Progenitor cell of endocrine pancreas (in vitro differentiated cells): ENCODE results near the gene OR2H1. TPM values are rescaled to one million over a fixed set of nuclear protein-coding genes. Genes with fewer than 3 reads are reported as not detected.

Experiments used
- DNase-seq: peaks from one replicate; pipeline ENCODE4 v3.0.0; 2021; ENCODE audit warnings: low spot score; ENCODE audit not compliant: unreplicated experiment
- H3K27ac Mint-ChIP-seq: 2 replicates; pipeline ENCODE4 v1.8.0; 2021; ENCODE audit warnings: mild to moderate bottlenecking, moderate library complexity, mixed read lengths
- H3K27me3 Mint-ChIP-seq: 2 replicates; pipeline ENCODE4 v1.8.0; 2021; ENCODE audit warnings: mixed read lengths
- H3K36me3 Mint-ChIP-seq: 2 replicates; pipeline ENCODE4 v1.8.0; 2022; ENCODE audit warnings: mixed read lengths; ENCODE audit not compliant: insufficient read depth
- H3K4me1 Mint-ChIP-seq: 2 replicates; pipeline ENCODE4 v1.8.0; 2021; ENCODE audit warnings: low read depth, mixed read lengths
- H3K4me3 Mint-ChIP-seq: 2 replicates; pipeline ENCODE4 v1.8.0; 2021; ENCODE audit warnings: low read depth, mild to moderate bottlenecking, moderate library complexity, mixed read lengths
- H3K9me3 Mint-ChIP-seq: 2 replicates; pipeline ENCODE4 v1.8.0; 2021; ENCODE audit warnings: low read depth, mixed read lengths
- total RNA-seq: library from RNA; stranded (reverse); gene quantifications from 2 replicates; pipeline ENCODE4 v1.2.1, GENCODE V29; 2021
- TF ChIP-seq, protein P1 (sequence below): fragments of 200-600 bp; sonication (generic); IDR thresholded peaks from one replicate; pipeline ENCODE4 v1.5.0; 2021; ENCODE audit warnings: antibody characterized with exemption, mild to moderate bottlenecking; ENCODE audit not compliant: unreplicated experiment

Gene OR2H1
- total RNA-seq, 1 donor from 2014 or later = not detected

- TF ChIP-seq, protein P1, sequence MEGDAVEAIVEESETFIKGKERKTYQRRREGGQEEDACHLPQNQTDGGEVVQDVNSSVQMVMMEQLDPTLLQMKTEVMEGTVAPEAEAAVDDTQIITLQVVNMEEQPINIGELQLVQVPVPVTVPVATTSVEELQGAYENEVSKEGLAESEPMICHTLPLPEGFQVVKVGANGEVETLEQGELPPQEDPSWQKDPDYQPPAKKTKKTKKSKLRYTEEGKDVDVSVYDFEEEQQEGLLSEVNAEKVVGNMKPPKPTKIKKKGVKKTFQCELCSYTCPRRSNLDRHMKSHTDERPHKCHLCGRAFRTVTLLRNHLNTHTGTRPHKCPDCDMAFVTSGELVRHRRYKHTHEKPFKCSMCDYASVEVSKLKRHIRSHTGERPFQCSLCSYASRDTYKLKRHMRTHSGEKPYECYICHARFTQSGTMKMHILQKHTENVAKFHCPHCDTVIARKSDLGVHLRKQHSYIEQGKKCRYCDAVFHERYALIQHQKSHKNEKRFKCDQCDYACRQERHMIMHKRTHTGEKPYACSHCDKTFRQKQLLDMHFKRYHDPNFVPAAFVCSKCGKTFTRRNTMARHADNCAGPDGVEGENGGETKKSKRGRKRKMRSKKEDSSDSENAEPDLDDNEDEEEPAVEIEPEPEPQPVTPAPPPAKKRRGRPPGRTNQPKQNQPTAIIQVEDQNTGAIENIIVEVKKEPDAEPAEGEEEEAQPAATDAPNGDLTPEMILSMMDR = no peak
- no peak for DNase-seq
- H3K27me3 Mint-ChIP-seq = peaks cover 15% of the 10 kb centered on the region
- no peaks in the 10 kb centered on the region for H3K4me1 Mint-ChIP-seq
- H3K27ac Mint-ChIP-seq = no peak overlapping the region
- H3K4me3 Mint-ChIP-seq = no peak overlapping the region
- peaks cover 2% of the 10 kb centered on the region for H3K9me3 Mint-ChIP-seq
- H3K36me3 Mint-ChIP-seq = no peaks in the 10 kb centered on the region
Measured at GRCh38 chr6:29491574-29491973, 34.6 kb downstream of the OR2H1 start.

DNA sequence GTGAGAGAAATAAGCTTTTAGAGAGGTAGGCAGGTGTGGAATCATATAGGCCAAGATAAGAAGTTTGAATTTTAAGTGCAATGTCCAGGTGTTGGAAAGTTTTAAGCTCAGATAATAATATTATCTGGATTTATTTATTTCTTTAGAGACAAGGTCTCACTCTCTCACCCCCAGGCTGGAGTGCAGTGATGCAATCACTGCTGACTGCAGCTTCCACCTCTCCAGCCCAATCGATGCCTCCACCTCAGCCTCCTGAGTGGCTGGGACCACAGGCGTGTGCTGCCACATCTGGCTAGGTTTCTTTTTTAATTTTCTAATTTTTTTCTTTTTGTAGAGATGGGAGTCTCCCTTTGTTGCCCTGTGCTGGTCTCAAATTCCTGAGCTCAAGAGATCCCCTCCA is 36.3 kb downstream of the OR2H1 start:
- H3K4me3 Mint-ChIP-seq = no peak overlapping the region
- no peaks in the 10 kb centered on the region for H3K36me3 Mint-ChIP-seq
- no peaks in the 10 kb centered on the region for H3K4me1 Mint-ChIP-seq
- no peak for DNase-seq
- TF ChIP-seq, protein P1 = no peak
- peaks cover 2% of the 10 kb centered on the region for H3K9me3 Mint-ChIP-seq
- H3K27me3 Mint-ChIP-seq = peaks cover 23% of the 10 kb centered on the region
- H3K27ac Mint-ChIP-seq = no peak overlapping the region

DNA sequence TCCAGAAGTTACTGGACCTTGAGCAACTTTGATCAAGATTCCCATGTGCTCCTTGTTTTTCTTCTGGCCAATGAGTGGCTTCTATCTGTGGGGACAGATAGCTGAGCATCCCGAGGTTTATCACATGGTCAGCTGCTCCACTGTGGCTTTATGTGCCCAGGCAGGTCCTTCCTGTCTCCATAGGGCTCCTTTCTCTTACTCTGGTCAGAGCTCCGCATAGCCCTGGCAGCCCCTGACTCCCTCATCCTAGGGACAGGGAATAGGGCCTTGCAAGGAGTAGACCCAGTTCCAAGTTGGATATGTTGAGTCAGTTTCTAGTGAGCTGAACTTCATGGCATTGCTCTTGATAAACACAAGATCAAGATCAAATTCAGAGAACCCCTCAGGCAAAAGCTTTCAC is 37.2 kb downstream of the OR2H1 start:
- H3K36me3 Mint-ChIP-seq = no peaks in the 10 kb centered on the region
- H3K4me3 Mint-ChIP-seq = no peak overlapping the region
- peaks cover 2% of the 10 kb centered on the region for H3K9me3 Mint-ChIP-seq
- no peak overlapping the region for H3K27ac Mint-ChIP-seq
- DNase-seq = no peak
- no peaks in the 10 kb centered on the region for H3K4me1 Mint-ChIP-seq
- H3K27me3 Mint-ChIP-seq = peaks cover 23% of the 10 kb centered on the region
- TF ChIP-seq, protein P1 = no peak

DNA sequence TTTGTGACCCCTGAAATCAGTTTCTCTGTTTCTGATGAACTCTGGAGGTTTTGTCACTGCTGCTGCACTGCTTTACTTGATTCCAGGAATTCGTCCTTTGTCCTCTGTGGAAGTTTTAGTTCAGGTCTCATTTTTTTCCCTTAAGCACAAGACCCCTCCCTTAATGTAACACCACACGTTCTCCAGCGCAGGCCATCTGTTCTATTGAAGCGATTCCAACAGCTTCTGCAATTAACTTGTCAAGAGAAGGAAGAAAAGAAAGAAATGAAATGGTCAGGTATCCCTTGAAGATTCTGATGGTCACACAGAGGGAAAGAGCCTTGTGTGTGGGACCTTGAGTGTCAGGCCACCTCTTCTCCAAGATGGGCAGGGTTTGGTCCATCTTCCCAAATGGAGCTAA is 38.6 kb downstream of the OR2H1 start:
- H3K27me3 Mint-ChIP-seq = peaks cover 23% of the 10 kb centered on the region
- TF ChIP-seq, protein P1 = no peak
- no peak overlapping the region for H3K4me3 Mint-ChIP-seq
- no peaks in the 10 kb centered on the region for H3K9me3 Mint-ChIP-seq
- H3K36me3 Mint-ChIP-seq = no peaks in the 10 kb centered on the region
- H3K27ac Mint-ChIP-seq = no peak overlapping the region
- no peaks in the 10 kb centered on the region for H3K4me1 Mint-ChIP-seq
- no peak for DNase-seq

- Mint-ChIP-seq H3K4me3 (no peak overlapping the region), H3K4me1 (no peaks in the 10 kb centered on the region), H3K27me3 (peaks cover 23% of the 10 kb centered on the region), H3K9me3 (no peaks in the 10 kb centered on the region), H3K36me3 (no peaks in the 10 kb centered on the region), H3K27ac (no peak overlapping the region)
- no peak for DNase-seq
- TF ChIP-seq, protein P1 = no peak
Measured at GRCh38 chr6:29496961-29497360, 40.0 kb downstream of the OR2H1 start.

- H3K4me3 Mint-ChIP-seq = no peak overlapping the region
- H3K27ac Mint-ChIP-seq = no peak overlapping the region
- H3K9me3 Mint-ChIP-seq = no peaks in the 10 kb centered on the region
- peaks cover 17% of the 10 kb centered on the region for H3K27me3 Mint-ChIP-seq
- no peaks in the 10 kb centered on the region for H3K36me3 Mint-ChIP-seq
- no peaks in the 10 kb centered on the region for H3K4me1 Mint-ChIP-seq
- no peak for DNase-seq
- TF ChIP-seq, protein P1 = no peak
Measured at GRCh38 chr6:29499704-29500103, 42.7 kb downstream of the OR2H1 start.
